Measurements from ENCODE around the gene DAND5.

DAND5 gene

GRCh38 chr19:12939975-12940423 is 29.4 kb upstream of the DAND5 start:
- DNase-seq (ENCODE audit: extremely low read depth, low read depth), result no peak
- no peak for TF ChIP-seq CTCF (IDR thresholded peaks at IDR 0.05; ENCODE audit: low read depth, low read length)

DNA sequence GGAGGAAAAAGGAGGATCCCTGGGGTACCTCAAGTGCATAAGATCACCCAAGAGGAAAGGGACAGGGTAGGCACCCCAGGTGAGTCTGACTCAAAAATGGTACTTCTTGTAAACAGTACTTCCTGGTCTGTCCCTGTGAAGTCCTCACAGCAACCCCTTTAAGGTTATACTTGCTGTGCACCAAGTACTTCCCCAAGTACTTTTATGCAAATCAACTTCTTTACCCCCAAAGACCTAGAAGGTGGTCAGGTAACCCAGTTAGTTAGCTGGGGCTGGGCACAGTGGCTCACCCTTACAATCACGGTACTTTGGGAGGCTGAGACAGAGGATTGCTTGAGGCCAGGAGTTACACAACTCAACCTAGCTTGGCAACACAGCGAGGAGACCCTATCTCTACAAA is 28.5 kb upstream of the DAND5 start:
- TF ChIP-seq CTCF (IDR thresholded peaks at IDR 0.05; ENCODE audit: low read depth, low read length), result no peak
- no peak for DNase-seq (ENCODE audit: extremely low read depth, low read depth)

GRCh38 chr19:12943437-12944044 is 25.8 kb upstream of the DAND5 start:
- DNase-seq (ENCODE audit: extremely low read depth, low read depth), result no peak
- no peak for TF ChIP-seq CTCF (IDR thresholded peaks at IDR 0.05; ENCODE audit: low read depth, low read length)

GRCh38 chr19:12944104-12944674 is 25.2 kb upstream of the DAND5 start:
- no peak for TF ChIP-seq CTCF (IDR thresholded peaks at IDR 0.05; ENCODE audit: low read depth, low read length)
- no peak for DNase-seq (ENCODE audit: extremely low read depth, low read depth)

DNA sequence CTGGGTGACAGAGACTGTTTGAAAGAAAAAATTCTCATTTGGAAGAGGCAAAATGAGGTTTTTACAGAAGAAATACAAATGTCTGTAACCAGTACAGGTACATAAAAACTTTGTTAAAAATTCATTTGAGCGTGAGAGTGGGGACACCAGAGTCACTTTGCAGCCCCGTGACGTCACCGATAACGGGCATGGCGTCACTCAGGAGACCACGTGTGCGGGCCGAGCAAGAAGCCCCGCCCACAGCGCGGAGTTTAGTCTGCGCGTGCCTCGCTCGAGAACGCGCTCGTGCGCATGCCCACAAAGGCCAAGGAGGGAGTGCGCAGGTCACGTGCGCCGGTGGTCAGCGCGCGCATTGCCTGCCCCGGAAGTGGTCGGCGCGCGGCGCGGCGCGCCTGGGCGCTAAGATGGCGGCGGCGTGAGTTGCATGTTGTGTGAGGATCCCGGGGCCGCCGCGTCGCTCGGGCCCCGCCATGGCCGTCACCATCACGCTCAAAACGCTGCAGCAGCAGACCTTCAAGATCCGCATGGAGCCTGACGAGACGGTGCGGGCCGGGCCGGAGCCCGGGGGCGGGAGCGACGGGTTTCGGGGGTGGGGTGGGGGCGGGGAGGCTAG is 23.8 kb upstream of the DAND5 start, which contains the start of gene RAD23A:
RAD23A (plus strand) TSS at position 384 of the 613 bp plus-strand sequence; CDS start at position 471, 87 bp downstream.
- no peak for TF ChIP-seq CTCF (IDR thresholded peaks at IDR 0.05; ENCODE audit: low read depth, low read length)
- DNase-seq (ENCODE audit: extremely low read depth, low read depth), result peak; percentile 95

GRCh38 chr19:12946092-12946721 is 23.2 kb upstream of the DAND5 start:
- TF ChIP-seq CTCF (IDR thresholded peaks at IDR 0.05; ENCODE audit: low read depth, low read length), result no peak

More at GRCh38 chr19:12946092-12946721, 23.2 kb upstream of the DAND5 start:
- peak; percentile 52 for DNase-seq (ENCODE audit: extremely low read depth, low read depth)
